ENCODE data around the gene NTNG2.

DNA sequence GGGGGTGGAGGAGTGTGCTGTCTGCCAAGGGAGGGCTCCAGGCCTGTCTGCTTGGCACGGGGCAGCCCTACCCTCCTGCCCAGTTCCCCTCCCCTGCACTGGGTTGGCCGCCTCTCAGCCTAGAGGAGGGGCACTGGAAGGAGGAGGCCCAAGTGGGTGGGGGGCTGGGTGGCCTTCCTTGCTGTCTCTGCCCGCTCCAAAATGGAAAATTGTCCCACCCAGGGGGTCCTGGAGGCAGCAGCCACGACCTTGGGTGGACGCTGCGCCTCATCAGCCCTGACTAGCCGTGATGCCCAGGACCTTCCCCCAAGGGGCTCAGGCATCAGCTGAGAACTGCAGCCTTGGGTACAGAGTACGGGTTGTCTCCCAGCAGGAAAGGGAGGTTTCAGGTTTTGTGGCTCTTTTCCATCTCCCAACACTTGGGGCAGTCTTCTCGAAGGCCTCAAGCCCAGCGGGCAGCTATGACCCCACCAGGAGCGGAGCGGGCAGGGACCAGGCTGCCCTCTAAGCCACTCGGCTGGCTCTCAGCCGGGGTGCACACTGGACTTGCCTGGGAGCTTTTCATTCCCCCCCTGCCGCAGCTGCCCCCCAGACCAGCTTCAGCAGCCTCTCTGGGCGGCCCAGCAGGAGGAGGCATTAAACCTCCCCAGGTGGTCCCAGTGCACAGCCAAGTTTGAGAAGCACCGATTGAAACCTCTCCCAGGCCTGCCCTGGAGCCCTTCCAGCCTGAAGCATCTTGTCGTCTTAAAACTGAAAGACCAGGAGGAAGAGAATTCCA lies 20.6 kb downstream of the NTNG2 start:
- no peak for TF ChIP-seq POLR2AphosphoS5 (IDR thresholded peaks at IDR 0.05; ENCODE audit: low read depth, low read length)
- no peak for TF ChIP-seq REST (IDR thresholded peaks at IDR 0.05; ENCODE audit: insufficient read depth in 1 of 2, low read depth in 2 of 2, low read length in 2 of 2)
- no peak for TF ChIP-seq TAF1 (IDR thresholded peaks at IDR 0.05; ENCODE audit: borderline replicate concordance, insufficient read depth, low read length)
- no peak for TF ChIP-seq FOXP2 (optimal IDR thresholded peaks at IDR 0.05; ENCODE audit: borderline replicate concordance, extremely low read depth, extremely low read length, insufficient read depth)
- no peak for TF ChIP-seq SIN3A (IDR thresholded peaks at IDR 0.05; ENCODE audit: borderline replicate concordance, insufficient read depth, low read length)
